Ascending aorta (tissue), 2 donors: ENCODE data around the gene PCDHGB6. TPM values are rescaled to one million over a fixed set of nuclear protein-coding genes. Genes with fewer than 3 reads are reported as not detected.

Experiments used
- DNase-seq, 2 donors: peaks; one replicate each; pipeline ENCODE4 v3.0.0-alpha.2; 2019; ENCODE audit warnings: low spot score in 2 of 2
- H3K27ac ChIP-seq, 2 donors: fragments of 200-600 bp; sonication (generic); one replicate each; pipeline ENCODE4 v1.5.1; 2016 to 2017; ENCODE audit warnings: mild to moderate bottlenecking in 1 of 2
- H3K27me3 ChIP-seq: fragments of 200-600 bp; sonication (generic); one replicate; pipeline ENCODE4 v1.5.1; 2017
- H3K36me3 ChIP-seq, 2 donors: fragments of 200-600 bp; sonication (generic); one replicate each; pipeline ENCODE4 v1.5.1; 2016
- H3K4me1 ChIP-seq, 2 donors: fragments of 200-600 bp; sonication (generic); one replicate each; pipeline ENCODE4 v1.5.1; 2016 to 2017; ENCODE audit warnings: mild to moderate bottlenecking in 1 of 2
- H3K4me3 ChIP-seq, 2 donors: fragments of 200-600 bp; sonication (generic); one replicate each; pipeline ENCODE4 v1.5.1; 2016 to 2017; ENCODE audit warnings: mild to moderate bottlenecking in 1 of 2
- H3K9me3 ChIP-seq, 2 donors: fragments of 200-600 bp; sonication (generic); one replicate each; pipeline ENCODE4 v1.5.1; 2016
- intact Hi-C: fragments of 100-400 bp; cut with DNase I; formaldehyde crosslinking; loops from one replicate; pipeline ENCODE4 v1.15.1; 2023
- total RNA-seq: library from RNA; depleted of rRNA; stranded (reverse); fragments of >200 nt; gene quantifications from one replicate; pipeline ENCODE4 v1.1.0, GENCODE V29; 2016
- TF ChIP-seq, protein P1 (sequence below), 3 experiments: fragments of 200-600 bp in 2 of 3; fragments of 450-650 bp in 1 of 3; sonication (generic) in 2 of 3; IDR thresholded peaks; one replicate each; pipeline ENCODE4 v1.5.1; 2016 to 2019; ENCODE audit warnings: antibody characterized with exemption in 3 of 3, mild to moderate bottlenecking in 1 of 3, moderate library complexity in 1 of 3

The PCDHGB6 gene
- total RNA-seq, 1 donor from 2014 or later = 3.9 TPM

DNA sequence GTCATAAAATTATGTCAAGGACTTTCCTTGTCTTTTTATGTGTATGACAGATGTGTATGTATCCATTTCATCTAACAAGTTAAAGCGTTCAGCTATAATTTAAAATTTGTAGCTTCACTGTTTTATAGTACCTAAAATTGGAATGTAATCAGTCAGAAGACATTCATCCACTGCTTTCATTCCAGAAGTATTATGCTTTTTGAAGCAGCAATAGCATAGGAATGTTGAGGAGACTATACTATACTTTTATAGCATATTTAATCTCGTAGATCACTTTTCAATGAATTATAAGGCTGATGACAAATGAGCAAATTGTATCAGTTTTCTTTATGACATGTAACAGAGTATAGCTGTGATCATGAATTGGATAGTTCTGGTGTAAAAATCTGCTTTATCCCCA, 29.4 kb downstream of the PCDHGB6 start:
- peaks cover 86 to 100% of the 10 kb centered on the region in 2 donors for H3K9me3 ChIP-seq

DNA sequence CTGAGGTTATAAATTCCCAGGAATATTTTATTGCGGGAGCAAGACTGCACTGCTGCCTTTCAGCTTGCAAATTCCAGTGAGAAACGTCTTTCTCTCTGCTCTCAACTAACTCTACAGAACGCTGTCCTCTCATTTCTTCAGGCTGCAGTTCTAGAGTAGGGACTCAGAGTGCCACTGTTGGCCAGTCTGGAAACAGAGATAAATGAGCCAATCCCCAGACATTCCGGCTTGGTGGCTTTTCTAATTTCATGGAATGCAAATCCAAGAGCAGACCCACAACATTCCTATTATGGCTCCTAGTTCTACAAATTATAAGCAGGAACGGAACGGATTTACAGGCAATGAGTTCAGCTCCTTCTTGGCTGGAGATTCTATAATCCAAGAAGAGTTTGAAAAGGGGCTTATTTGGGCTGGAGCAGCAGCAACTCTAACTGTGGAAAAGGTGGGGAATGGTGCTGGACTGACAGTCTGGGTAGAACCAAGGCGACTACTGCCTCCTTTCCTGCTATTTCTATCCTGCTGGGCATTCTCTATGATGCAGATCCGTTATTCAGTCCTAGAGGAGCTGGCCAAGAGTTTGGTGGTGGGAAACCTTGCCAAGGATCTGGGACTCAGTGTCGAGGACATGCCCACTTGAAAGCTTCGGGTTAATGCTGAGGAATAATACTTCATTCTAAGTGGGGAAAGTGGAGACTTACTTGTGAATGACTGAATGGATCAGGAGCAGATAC, 31.8 kb downstream of the PCDHGB6 start:
- peaks cover 75 to 97% of the 10 kb centered on the region in 2 donors for H3K9me3 ChIP-seq
- H3K4me1 ChIP-seq = no peaks in the 10 kb centered on the region
- H3K27ac ChIP-seq = no peak overlapping the region
- TF ChIP-seq, protein P1, sequence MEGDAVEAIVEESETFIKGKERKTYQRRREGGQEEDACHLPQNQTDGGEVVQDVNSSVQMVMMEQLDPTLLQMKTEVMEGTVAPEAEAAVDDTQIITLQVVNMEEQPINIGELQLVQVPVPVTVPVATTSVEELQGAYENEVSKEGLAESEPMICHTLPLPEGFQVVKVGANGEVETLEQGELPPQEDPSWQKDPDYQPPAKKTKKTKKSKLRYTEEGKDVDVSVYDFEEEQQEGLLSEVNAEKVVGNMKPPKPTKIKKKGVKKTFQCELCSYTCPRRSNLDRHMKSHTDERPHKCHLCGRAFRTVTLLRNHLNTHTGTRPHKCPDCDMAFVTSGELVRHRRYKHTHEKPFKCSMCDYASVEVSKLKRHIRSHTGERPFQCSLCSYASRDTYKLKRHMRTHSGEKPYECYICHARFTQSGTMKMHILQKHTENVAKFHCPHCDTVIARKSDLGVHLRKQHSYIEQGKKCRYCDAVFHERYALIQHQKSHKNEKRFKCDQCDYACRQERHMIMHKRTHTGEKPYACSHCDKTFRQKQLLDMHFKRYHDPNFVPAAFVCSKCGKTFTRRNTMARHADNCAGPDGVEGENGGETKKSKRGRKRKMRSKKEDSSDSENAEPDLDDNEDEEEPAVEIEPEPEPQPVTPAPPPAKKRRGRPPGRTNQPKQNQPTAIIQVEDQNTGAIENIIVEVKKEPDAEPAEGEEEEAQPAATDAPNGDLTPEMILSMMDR (IDR thresholded peaks at IDR 0.05) = no peak
- H3K36me3 ChIP-seq = peaks cover 0 to 3% of the 10 kb centered on the region in 2 donors
- no peaks in the 10 kb centered on the region for H3K27me3 ChIP-seq
- intact Hi-C loops = no loop called here
- no peak overlapping the region for H3K4me3 ChIP-seq
- DNase-seq = no peak

More for the DNA sequence above, 29.4 kb downstream of the PCDHGB6 start:
- intact Hi-C loops = no loop called here
- no peak for DNase-seq
- no peaks in the 10 kb centered on the region for H3K27me3 ChIP-seq
- H3K36me3 ChIP-seq = peaks cover 0 to 3% of the 10 kb centered on the region in 2 donors
- TF ChIP-seq, protein P1 (IDR thresholded peaks at IDR 0.05) = no peak
- no peak overlapping the region for H3K4me3 ChIP-seq
- no peaks in the 10 kb centered on the region for H3K4me1 ChIP-seq
- H3K27ac ChIP-seq = no peak overlapping the region

DNA sequence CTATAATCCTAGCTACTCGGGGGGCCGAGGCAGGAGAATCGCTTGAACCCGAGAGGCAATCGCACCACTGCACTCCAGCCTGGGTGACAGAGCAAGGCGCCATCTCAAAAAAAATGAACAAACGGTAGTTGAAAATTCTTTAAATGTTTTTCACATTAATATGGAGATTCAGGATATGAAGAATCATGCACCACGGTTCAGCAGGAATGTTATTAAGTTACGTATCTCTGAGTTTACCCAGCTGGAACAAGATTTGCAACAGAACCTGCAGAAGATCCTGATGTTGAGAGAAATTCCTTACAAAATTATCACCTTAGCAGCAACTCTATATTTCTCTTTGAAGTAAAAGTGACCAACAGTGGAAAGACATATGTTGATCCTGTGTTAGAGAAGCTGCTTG, 32.5 kb downstream of the PCDHGB6 start:
- DNase-seq = no peak
- intact Hi-C loops = no loop called here
- Histone ChIP-seq H3K27me3 (no peaks in the 10 kb centered on the region), H3K36me3 (peaks cover 0 to 3% of the 10 kb centered on the region in 2 donors), H3K4me1 (no peaks in the 10 kb centered on the region), H3K27ac (no peak overlapping the region), H3K4me3 (no peak overlapping the region), H3K9me3 (peaks cover 75 to 97% of the 10 kb centered on the region in 2 donors)
- TF ChIP-seq, protein P1 (IDR thresholded peaks at IDR 0.05) = no peak

DNA sequence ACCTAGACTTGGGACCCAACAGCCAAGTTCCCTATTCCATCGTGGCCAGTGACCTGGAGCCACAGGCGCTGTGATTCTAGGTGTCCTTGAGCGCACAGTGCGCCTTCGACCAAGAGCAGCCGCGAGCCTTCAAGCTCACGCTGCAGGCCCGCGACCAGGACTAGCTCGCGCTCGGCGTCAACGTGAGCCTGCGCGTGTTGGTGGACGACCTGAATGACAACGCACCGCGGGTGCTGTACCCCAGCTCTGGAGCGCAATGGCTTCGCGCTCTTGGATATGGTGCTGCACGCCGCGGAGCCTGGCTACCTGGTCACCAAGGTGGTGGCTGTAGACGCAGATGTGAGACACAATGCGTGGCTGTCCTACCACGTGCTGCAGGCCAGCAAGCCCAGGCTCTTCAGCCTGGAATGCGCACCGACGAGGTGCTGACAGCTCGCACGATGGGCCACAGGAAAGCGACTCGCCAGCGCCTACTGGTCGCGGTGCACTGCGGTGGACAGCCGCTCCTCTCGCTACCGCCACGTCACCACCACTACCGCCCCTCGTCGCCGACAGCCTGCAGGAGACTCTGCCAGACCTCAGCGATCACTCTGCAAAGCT, 33.9 kb downstream of the PCDHGB6 start:
- H3K4me1 ChIP-seq = no peaks in the 10 kb centered on the region
- H3K4me3 ChIP-seq = no peak overlapping the region
- H3K36me3 ChIP-seq = peaks cover 0 to 3% of the 10 kb centered on the region in 2 donors
- H3K27me3 ChIP-seq = no peaks in the 10 kb centered on the region
- H3K9me3 ChIP-seq = peaks cover 74 to 97% of the 10 kb centered on the region in 2 donors
- H3K27ac ChIP-seq = no peak overlapping the region
- DNase-seq = no peak
- intact Hi-C loops = no loop called here
- TF ChIP-seq, protein P1 (IDR thresholded peaks at IDR 0.05) = no peak

Other genes starting within 250 kb of the PCDHGB6 start
- 7.6 TPM for gene PCDHB7, start 235.4 kb upstream of the PCDHGB6 start, total RNA-seq
- gene PCDHB8, start 230.2 kb upstream of the PCDHGB6 start, total RNA-seq = 0.11 TPM
- gene PCDHB16, start 225.6 kb upstream of the PCDHGB6 start, total RNA-seq = 18.3 TPM
- gene PCDHB9, start 220.9 kb upstream of the PCDHGB6 start, total RNA-seq = 1.9 TPM
- 0.21 TPM for gene PCDHB10, start 215.7 kb upstream of the PCDHGB6 start, total RNA-seq
- 7.1 TPM for gene PCDHB11, start 208.4 kb upstream of the PCDHGB6 start, total RNA-seq
- gene PCDHB12, start 199.3 kb upstream of the PCDHGB6 start, total RNA-seq = 19.7 TPM
- gene PCDHB13, start 194.1 kb upstream of the PCDHGB6 start, total RNA-seq = 6.7 TPM
- gene PCDHB14, start 184.7 kb upstream of the PCDHGB6 start, total RNA-seq = 10.6 TPM
- 2.9 TPM for gene PCDHB15, start 162.6 kb upstream of the PCDHGB6 start, total RNA-seq
- gene SLC25A2, start 104.0 kb upstream of the PCDHGB6 start, total RNA-seq = not detected
- 30.1 TPM for gene TAF7, start 87.2 kb upstream of the PCDHGB6 start, total RNA-seq
- not detected for gene PCDHGA1, start 77.5 kb upstream of the PCDHGB6 start, total RNA-seq
- 4.9 TPM for gene PCDHGA2, start 69.3 kb upstream of the PCDHGB6 start, total RNA-seq
- 9.2 TPM for gene PCDHGA3, start 64.2 kb upstream of the PCDHGB6 start, total RNA-seq
- gene PCDHGB1, start 57.9 kb upstream of the PCDHGB6 start, total RNA-seq = 1.8 TPM
- gene PCDHGA4, start 53.0 kb upstream of the PCDHGB6 start, total RNA-seq = 4.3 TPM
- 12.2 TPM for gene PCDHGB2, start 48.0 kb upstream of the PCDHGB6 start, total RNA-seq
- gene PCDHGA5, start 43.9 kb upstream of the PCDHGB6 start, total RNA-seq = 4.5 TPM
- gene PCDHGB3, start 37.8 kb upstream of the PCDHGB6 start, total RNA-seq = 14.4 TPM
- gene PCDHGA6, start 34.1 kb upstream of the PCDHGB6 start, total RNA-seq = 2.0 TPM
- 4.2 TPM for gene PCDHGA7, start 25.3 kb upstream of the PCDHGB6 start, total RNA-seq
- gene PCDHGB4, start 20.3 kb upstream of the PCDHGB6 start, total RNA-seq = 3.6 TPM
- 3.2 TPM for gene PCDHGA8, start 15.4 kb upstream of the PCDHGB6 start, total RNA-seq
- gene PCDHGB5, start 10.1 kb upstream of the PCDHGB6 start, total RNA-seq = 19.6 TPM
- gene PCDHGA9, start 5.2 kb upstream of the PCDHGB6 start, total RNA-seq = 3.2 TPM
- gene PCDHGA10, start 5.0 kb downstream of the PCDHGB6 start, total RNA-seq = 4.4 TPM
- gene PCDHGB7, start 9.7 kb downstream of the PCDHGB6 start, total RNA-seq = 10.2 TPM
- gene PCDHGA11, start 13.0 kb downstream of the PCDHGB6 start, total RNA-seq = 5.3 TPM
- gene PCDHGA12, start 22.5 kb downstream of the PCDHGB6 start, total RNA-seq = 18.5 TPM
- gene PCDHGC3, start 67.9 kb downstream of the PCDHGB6 start, total RNA-seq = 51.4 TPM
- gene PCDHGC4, start 77.0 kb downstream of the PCDHGB6 start, total RNA-seq = 59.3 TPM
- gene PCDHGC5, start 81.1 kb downstream of the PCDHGB6 start, total RNA-seq = 0.11 TPM
- gene DIAPH1, start 211.0 kb downstream of the PCDHGB6 start, total RNA-seq = 65.8 TPM
- gene HDAC3, start 228.8 kb downstream of the PCDHGB6 start, total RNA-seq = 43.4 TPM
- gene RELL2, start 229.0 kb downstream of the PCDHGB6 start, total RNA-seq = 1.4 TPM
- gene FCHSD1, start 243.4 kb downstream of the PCDHGB6 start, total RNA-seq = 127 TPM